Fibroblast of peridontal ligament (primary cell): Measurements from ENCODE around the gene ATCAY.

Source experiments
- DNase-seq: peaks from one replicate; pipeline ENCODE4 v3.0.0-alpha.2; 2010; ENCODE audit errors: extremely low read depth

Gene ATCAY

GRCh38 chr19:3880471-3881271, at the start of gene ATCAY:
Gene ATCAY (plus strand): TSS chr19:3880685. CDS start chr19:3885768, 5,083 bp downstream.
- no peak for DNase-seq

- no peak for DNase-seq
Observed at GRCh38 chr19:3831601-3832000, 48.9 kb upstream of the ATCAY start.

- no peak for DNase-seq
Observed at GRCh38 chr19:3832001-3832400, 48.5 kb upstream of the ATCAY start.

- DNase-seq, result no peak
Observed at GRCh38 chr19:3833578-3834348, 46.7 kb upstream of the ATCAY start.

- no peak for DNase-seq
Observed at GRCh38 chr19:3834349-3835054, 46.0 kb upstream of the ATCAY start.

GRCh38 chr19:3835055-3835435, 45.4 kb upstream of the ATCAY start:
- no peak for DNase-seq

GRCh38 chr19:3836887-3837286, 43.6 kb upstream of the ATCAY start:
- DNase-seq, result no peak

GRCh38 chr19:3837332-3837731, 43.2 kb upstream of the ATCAY start:
- DNase-seq, result no peak

- DNase-seq, result no peak
Observed at GRCh38 chr19:3837922-3838321, 42.6 kb upstream of the ATCAY start.

GRCh38 chr19:3838661-3839060, 41.8 kb upstream of the ATCAY start:
- no peak for DNase-seq

- no peak for DNase-seq
Observed at GRCh38 chr19:3839941-3840340, 40.5 kb upstream of the ATCAY start.

GRCh38 chr19:3840804-3841203, 39.7 kb upstream of the ATCAY start:
- no peak for DNase-seq

GRCh38 chr19:3842948-3843347, 37.5 kb upstream of the ATCAY start:
- DNase-seq, result no peak

- peak; percentile 53 for DNase-seq
Observed at GRCh38 chr19:3844596-3844995, 35.9 kb upstream of the ATCAY start.

- DNase-seq, result no peak
Observed at GRCh38 chr19:3849092-3849491, 31.4 kb upstream of the ATCAY start.

GRCh38 chr19:3849787-3850186, 30.7 kb upstream of the ATCAY start:
- no peak for DNase-seq

GRCh38 chr19:3850320-3850972, 30.0 kb upstream of the ATCAY start:
- DNase-seq, result no peak

GRCh38 chr19:3851254-3852176, 29.0 kb upstream of the ATCAY start:
- no peak for DNase-seq

GRCh38 chr19:3852177-3852511, 28.3 kb upstream of the ATCAY start:
- no peak for DNase-seq

GRCh38 chr19:3852614-3853254, 27.8 kb upstream of the ATCAY start:
- peak; percentile 59 for DNase-seq

GRCh38 chr19:3855320-3855719, 25.2 kb upstream of the ATCAY start:
- no peak for DNase-seq
